Measurements from ENCODE around the gene LYSET. TPM values are rescaled to one million over a fixed set of nuclear protein-coding genes. Genes with fewer than 3 reads are reported as not detected.

Gene LYSET
- 35.1 to 39.9 TPM (median 39.0 TPM) in 5 replicates for total RNA-seq (2022; extraction: Qiagen RNA extraction; ENCODE audit: low read depth)

DNA sequence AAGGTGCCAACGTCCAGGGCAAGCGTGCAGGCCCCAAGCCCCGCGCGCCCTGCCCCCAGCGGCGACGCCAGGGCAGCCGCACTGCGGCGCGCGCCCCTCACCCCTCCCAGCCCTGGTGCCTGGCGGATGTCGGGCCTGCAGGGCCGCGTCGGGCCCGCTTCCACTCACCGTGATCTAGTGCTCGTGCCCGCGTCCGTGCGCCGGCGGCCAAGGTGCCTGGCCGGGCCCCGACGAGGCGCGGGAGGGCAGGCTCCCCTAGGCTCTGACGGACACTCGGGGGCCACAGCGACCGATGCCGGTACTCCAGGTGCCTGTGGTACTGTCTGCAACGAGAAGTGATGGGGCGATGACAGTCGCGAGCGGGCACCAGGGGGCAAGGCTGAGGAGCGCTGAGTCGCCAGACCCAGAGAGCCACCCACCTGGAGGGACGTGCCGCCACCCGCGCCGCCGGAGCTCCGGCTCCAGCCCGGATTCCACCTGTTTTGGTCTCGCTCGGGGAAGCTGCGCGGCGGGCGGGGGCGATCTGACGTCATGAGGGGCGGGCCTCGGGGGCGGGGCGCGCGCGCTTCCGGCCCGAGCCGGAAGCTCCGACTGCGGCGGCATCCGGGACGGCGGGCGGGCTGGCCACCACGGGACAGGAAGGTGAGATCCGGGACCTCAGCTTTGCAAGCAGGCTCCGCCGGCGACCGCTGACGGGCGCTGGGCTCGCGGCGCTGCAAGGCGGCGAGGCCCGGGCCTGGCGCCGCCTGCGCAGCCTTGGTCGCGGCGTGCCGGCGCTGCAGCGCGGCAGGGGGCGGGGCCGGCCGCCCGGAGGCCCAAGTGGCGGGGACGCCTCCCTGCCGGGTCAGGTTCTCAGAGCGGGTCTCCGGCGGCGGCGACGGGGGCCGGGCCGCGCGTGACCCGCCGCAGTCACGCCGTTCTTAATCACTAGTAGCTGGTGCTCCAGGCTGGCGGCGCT lies at the start of gene LYSET, which contains the start of gene MOAP1:
Gene LYSET (plus strand): TSS at position 927 of the 958 bp plus-strand sequence. CDS start 89 bp downstream, outside the sequence.
Gene MOAP1 (minus strand): TSS at position 507 of the 958 bp plus-strand sequence. CDS start 655 bp downstream, outside the sequence.

GRCh38 chr14:93206793-93207467 lies 21.8 kb downstream of the LYSET start, which contains the start of the genes GON7 and UBR7:
GON7 (minus strand) TSS chr14:93207065; CDS start chr14:93207037, 28 bp downstream.
UBR7 (plus strand) TSS chr14:93207256; CDS start chr14:93207292, 36 bp downstream.

Other genes with a start within 250 kb of the LYSET start
- 45.4 to 52.4 TPM (median 48.3 TPM) in 5 replicates for gene ITPK1, start 69.4 kb upstream of the LYSET start, total RNA-seq (2022; extraction: Qiagen RNA extraction; ENCODE audit: low read depth)
- gene MOAP1, start 420 bp upstream of the LYSET start, total RNA-seq (2022; extraction: Qiagen RNA extraction; ENCODE audit: low read depth), result 11.1 to 15.8 TPM (median 14.2 TPM) in 5 replicates
- 13.5 to 18.5 TPM (median 15.5 TPM) in 5 replicates for gene GON7, start 21.7 kb downstream of the LYSET start, total RNA-seq (2022; extraction: Qiagen RNA extraction; ENCODE audit: low read depth)
- 24.8 to 38.3 TPM (median 27.8 TPM) in 5 replicates for gene UBR7, start 21.9 kb downstream of the LYSET start, total RNA-seq (2022; extraction: Qiagen RNA extraction; ENCODE audit: low read depth)
- gene BTBD7, start 147.7 kb downstream of the LYSET start, total RNA-seq (2022; extraction: Qiagen RNA extraction; ENCODE audit: low read depth), result 11.1 to 13.7 TPM (median 12.5 TPM) in 5 replicates
- gene COX8C, start 161.9 kb downstream of the LYSET start, total RNA-seq (2022; extraction: Qiagen RNA extraction; ENCODE audit: low read depth), result not detected in 5 replicates
- gene UNC79, start 245.6 kb downstream of the LYSET start, total RNA-seq (2022; extraction: Qiagen RNA extraction; ENCODE audit: low read depth), result 0.02 TPM in 3 of 5 replicates, not detected in the others